Cardiac fibroblast (primary cell): ENCODE data around the gene MRTFA.
"Not testable (repeated sequence)": the region's sequence is repeated elsewhere in the genome, so short reads cannot be mapped to it uniquely, and the experiment has no call there.

ENCODE experiments used
- DNase-seq, 2 donors: peaks; one replicate each; pipeline versions ENCODE4 v3.0.0 to v3.0.0-alpha.2; 2010; ENCODE audit warnings: low read depth in 2 of 2
- H3K4me3 ChIP-seq, 2 donors: replicated peaks in 1 of 2; 1 replicate in 1 of 2; 2 replicates in 1 of 2; pipeline ENCODE4 v1.5.1; 2011; ENCODE audit warnings: low read depth in 2 of 2, low read length in 2 of 2, mild to moderate bottlenecking in 2 of 2, moderate library complexity in 1 of 2
- TF ChIP-seq, protein P1 (sequence below): IDR thresholded peaks from one replicate; pipeline ENCODE4 v1.5.1; 2011; ENCODE audit warnings: low read depth, mild to moderate bottlenecking, low read length, inconsistent platforms

The MRTFA gene

DNA sequence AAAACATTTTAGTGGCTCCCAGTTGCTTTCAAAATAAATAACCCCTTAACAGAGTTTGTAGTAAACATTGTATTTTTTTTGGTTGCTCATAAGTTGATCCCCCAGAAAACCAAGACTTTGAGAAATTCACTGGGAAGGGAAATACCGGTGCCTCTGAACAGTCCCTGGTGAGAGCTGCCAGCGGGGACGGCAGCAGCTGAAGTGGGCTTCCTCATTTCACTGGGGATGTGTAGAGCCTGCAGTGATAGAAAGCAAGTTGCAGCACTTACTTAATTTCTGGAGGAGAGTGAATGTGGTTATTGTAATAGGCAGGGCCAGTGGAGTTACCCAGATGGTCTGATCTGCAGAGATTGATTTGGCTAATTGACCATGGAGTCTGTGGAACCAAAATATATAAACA lies 24.2 kb upstream of the MRTFA start:
- DNase-seq: no peak
- TF ChIP-seq, protein P1, sequence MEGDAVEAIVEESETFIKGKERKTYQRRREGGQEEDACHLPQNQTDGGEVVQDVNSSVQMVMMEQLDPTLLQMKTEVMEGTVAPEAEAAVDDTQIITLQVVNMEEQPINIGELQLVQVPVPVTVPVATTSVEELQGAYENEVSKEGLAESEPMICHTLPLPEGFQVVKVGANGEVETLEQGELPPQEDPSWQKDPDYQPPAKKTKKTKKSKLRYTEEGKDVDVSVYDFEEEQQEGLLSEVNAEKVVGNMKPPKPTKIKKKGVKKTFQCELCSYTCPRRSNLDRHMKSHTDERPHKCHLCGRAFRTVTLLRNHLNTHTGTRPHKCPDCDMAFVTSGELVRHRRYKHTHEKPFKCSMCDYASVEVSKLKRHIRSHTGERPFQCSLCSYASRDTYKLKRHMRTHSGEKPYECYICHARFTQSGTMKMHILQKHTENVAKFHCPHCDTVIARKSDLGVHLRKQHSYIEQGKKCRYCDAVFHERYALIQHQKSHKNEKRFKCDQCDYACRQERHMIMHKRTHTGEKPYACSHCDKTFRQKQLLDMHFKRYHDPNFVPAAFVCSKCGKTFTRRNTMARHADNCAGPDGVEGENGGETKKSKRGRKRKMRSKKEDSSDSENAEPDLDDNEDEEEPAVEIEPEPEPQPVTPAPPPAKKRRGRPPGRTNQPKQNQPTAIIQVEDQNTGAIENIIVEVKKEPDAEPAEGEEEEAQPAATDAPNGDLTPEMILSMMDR: no peak
- H3K4me3 ChIP-seq: no peak overlapping the region

DNA sequence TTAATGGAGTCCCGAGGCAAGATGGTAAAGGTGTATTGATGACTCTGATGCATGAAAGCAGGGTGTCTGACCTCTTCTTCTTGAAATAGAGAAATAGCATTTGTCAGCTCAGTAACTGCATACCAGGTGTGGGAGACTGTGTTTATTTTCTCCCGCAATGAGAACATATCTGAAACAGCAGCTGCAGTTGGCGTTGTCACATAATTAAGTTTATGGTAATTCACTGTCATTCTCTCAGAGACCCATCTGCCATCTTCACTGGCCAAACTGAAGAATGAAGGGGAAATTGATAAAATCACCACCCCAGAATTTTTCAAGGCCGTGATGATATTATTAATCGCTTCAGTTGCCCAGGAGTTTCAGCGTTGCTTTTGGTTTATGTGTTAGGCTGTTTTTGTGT lies 22.6 kb upstream of the MRTFA start:
- TF ChIP-seq, protein P1: no peak
- no peak for DNase-seq
- H3K4me3 ChIP-seq: no peak overlapping the region

GRCh38 chr22:40656651-40657050 lies 20.1 kb upstream of the MRTFA start:
- not testable (repeated sequence) for H3K4me3 ChIP-seq, DNase-seq

DNA sequence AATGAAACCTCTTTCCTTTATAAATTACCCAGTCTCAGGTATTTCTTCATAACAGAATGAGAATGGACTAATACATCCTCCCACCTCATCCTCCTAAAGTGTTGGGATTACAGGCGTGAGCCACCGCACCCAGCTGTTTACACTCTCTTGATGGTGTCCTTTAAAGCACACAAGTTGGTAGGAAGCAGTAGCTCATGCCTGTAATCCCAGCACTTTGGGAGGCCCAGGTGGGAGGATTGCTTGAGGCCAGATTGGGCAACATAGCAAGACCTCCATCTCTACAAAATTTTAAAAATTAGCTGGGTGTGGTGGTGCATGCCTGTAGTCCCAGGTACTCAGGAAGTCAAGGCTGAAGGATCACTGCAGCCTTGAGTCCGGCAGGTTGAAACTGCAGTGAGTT lies 19.4 kb upstream of the MRTFA start:
- not testable (repeated sequence) for H3K4me3 ChIP-seq, DNase-seq

DNA sequence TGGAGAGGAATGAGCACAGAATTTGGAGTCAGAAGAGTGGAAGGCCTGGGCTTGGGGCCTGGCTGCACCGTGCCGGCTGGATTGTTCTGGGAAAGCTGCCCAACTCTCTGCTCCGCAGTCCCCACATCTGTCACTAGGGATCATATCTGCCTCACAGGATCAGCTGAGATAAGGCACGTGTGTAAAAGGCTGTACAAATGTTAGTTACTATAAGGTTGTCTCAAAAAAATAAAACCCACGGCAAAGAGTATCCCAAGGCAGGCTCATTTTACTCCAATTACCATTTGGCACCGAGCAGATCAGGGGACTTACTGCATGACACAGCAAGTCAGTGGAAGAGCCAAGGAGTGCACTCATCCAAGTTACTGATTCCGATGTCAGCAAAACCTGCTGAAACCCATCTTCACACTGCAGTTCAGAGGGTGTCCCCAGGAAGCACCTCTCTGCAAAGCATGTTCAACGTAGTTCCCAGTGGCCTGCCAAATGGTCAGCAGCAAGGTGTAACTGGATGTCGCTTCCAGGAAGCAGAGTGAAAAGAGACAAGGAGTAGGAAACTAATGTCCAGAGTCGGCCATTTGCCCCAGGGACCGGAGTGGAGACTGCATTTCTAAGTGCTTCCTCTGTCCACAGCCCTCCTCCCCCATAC lies 18.1 kb upstream of the MRTFA start:
- H3K4me3 ChIP-seq: no peak overlapping the region
- DNase-seq: peak; percentile 67 to 83

DNA sequence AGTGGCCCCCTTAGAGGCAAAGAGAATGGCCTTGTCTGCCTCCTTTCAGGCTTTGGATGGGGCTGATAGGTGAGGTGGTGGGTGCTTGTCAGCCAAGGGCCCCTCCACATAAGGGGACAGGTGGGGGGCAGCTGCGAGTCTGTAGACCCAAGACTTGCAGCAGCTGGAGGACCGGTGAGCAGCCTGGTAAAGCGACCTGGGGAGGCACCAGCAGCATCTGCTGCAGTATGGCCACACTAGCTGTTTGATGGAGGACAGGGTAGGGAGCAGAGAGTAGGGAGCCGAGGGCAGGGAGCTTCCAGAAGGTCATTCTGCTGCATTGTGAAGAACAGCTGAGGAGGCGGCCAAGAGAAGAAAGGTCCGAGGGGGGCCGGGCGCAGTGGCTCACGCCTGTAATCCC lies 16.8 kb upstream of the MRTFA start:
- DNase-seq: no peak
- TF ChIP-seq, protein P1: no peak
- H3K4me3 ChIP-seq: no peak overlapping the region

More for the DNA sequence above, 18.1 kb upstream of the MRTFA start:
- TF ChIP-seq, protein P1: peak; percentile 28

DNA sequence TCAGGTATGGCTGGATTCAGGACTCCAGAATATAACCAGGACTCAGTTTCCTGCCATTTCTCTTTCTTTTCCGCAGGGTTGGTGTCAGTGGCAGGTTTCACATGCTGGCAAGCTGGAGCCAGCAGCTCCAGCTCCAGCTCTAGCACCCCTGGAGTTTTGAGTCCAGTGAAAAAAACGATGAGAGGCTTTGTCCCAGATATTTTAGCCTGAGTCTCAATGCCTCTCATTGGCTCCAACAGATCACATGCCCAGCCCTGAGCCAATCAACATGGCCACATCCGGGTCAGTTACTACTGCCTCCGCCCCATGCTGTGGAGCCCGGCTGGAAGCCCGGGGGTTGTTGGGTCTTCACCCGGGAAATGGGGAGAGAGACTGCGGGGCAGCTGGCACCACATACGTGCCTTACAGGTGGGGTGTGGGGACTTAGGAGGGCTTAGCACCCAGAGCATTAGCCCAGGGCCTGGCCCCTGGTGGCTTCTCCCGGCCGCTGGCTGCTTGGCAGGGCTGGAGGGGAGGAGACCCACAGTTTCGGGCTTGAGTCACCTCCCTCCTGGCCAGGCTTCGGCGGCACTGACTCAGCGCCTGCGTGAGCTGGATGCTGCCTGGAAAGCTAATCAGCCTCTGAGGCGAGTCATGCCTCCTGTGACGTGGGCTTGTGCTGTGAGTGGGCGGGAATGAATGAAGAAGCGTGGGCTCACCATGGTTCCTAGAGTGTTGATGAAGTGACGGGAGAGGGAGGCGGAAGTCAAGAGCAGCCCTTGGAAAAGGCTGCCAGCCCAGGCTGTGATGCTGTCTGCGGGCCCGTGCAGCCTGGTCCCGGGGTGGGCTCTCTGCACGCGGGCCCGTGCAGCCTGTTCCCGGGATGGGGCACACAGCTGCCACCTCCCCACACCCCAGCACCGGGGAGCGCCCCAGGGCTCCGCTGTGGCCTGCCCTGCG lies 15.3 kb upstream of the MRTFA start:
- TF ChIP-seq, protein P1: no peak
- H3K4me3 ChIP-seq: peak overlapping the region; percentile 69 to 79
- peak; percentile 99 to 100 for DNase-seq
